Peyer's patch (tissue), 4 donors: ENCODE measurements around the gene ZNRF1.

Experiments
- CTCF ChIP-seq, 6 experiments: fragments of 450-650 bp in 4 of 6; fragments of 200-600 bp in 2 of 6; sonication (generic) in 1 of 6; IDR thresholded peaks; one replicate each; pipeline ENCODE4 v1.5.1; 2017 to 2019; ENCODE audit warnings: antibody characterized with exemption in 6 of 6, mild to moderate bottlenecking in 3 of 6, moderate library complexity in 1 of 6
- POLR2A ChIP-seq, 2 donors: fragments of 450-650 bp; IDR thresholded peaks; one replicate each; pipeline ENCODE4 v1.5.1; 2017; ENCODE audit warnings: antibody characterized with exemption in 2 of 2, mild to moderate bottlenecking in 2 of 2, moderate library complexity in 2 of 2

GRCh38 chr16:75130150-75130771 lies 131.4 kb downstream of the ZNRF1 start:
- TF ChIP-seq POLR2A (IDR thresholded peaks at IDR 0.05) (no peak), CTCF (IDR thresholded peaks at IDR 0.05) (no peak)
